CD4-positive, alpha-beta T cell (primary cell): ENCODE measurements around the gene DVL2. TPM values are rescaled to one million over a fixed set of nuclear protein-coding genes. Genes with fewer than 3 reads are reported as not detected.

ENCODE experiments used
- ATAC-seq: fragments of 200-7000 bp; cut with Tn5 transposase; one replicate; pipeline ENCODE4 v1.10.0; 2022; ENCODE audit warnings: mild to moderate bottlenecking; ENCODE audit not compliant: poor library complexity
- CTCF ChIA-PET: fragments of 350-600 bp; sonication (Branson Sonifier 250); formaldehyde crosslinking; loops from one replicate; lab custom pipeline; 2021; ENCODE audit warnings: antibody characterized with exemption, inconsistent platforms; lab: Charles Lee
- POLR2A ChIA-PET: fragments of 350-600 bp; sonication (Branson Sonifier 250); formaldehyde crosslinking; loops from one replicate; lab custom pipeline; 2021; ENCODE audit warnings: antibody characterized with exemption, inconsistent platforms; lab: Charles Lee
- DNase-seq, 14 experiments: peaks; one replicate each; pipeline ENCODE4 v3.0.0-alpha.2; 2013 to 2020; ENCODE audit warnings: mixed read lengths in 2 of 14
- H3K27ac ChIP-seq, 2 donors: one replicate each; pipeline versions ENCODE4 v1.5.1 to v1.7.0; 2013; ENCODE audit warnings: low read length in 2 of 2, low read depth in 1 of 2, mild to moderate bottlenecking in 1 of 2
- H3K27me3 ChIP-seq, 2 experiments: 1 replicate in 1 of 2; 2 replicates in 1 of 2; pipeline versions ENCODE4 v1.6.1 to v1.7.0; 2013; ENCODE audit warnings: low read length in 2 of 2, control low read depth in 1 of 2, mild to moderate bottlenecking in 1 of 2, moderate library complexity in 1 of 2; ENCODE audit not compliant: insufficient read depth in 2 of 2, control insufficient read depth in 1 of 2
- H3K36me3 ChIP-seq: one replicate; pipeline ENCODE4 v1.6.1; 2013; ENCODE audit warnings: low read length, control low read depth; ENCODE audit not compliant: insufficient read depth
- H3K4me1 ChIP-seq: one replicate; pipeline ENCODE4 v1.6.1; 2013; ENCODE audit warnings: low read length, control low read depth; ENCODE audit not compliant: insufficient read depth
- H3K4me3 ChIP-seq: one replicate; pipeline ENCODE4 v1.5.1; 2013; ENCODE audit warnings: mild to moderate bottlenecking, low read length, moderate library complexity
- H3K9me3 ChIP-seq, 2 experiments: 1 replicate in 1 of 2; 2 replicates in 1 of 2; pipeline versions ENCODE4 v1.6.1 to v1.7.0; 2013; ENCODE audit warnings: low read length in 2 of 2, mild to moderate bottlenecking in 2 of 2, control low read depth in 1 of 2, moderate library complexity in 1 of 2; ENCODE audit not compliant: control insufficient read depth in 1 of 2, insufficient read depth in 1 of 2
- H3K27ac Mint-ChIP-seq: one replicate; pipeline ENCODE4 v1.8.0; 2020; ENCODE audit warnings: mixed read lengths
- H3K27me3 Mint-ChIP-seq: one replicate; pipeline ENCODE4 v1.8.0; 2021; ENCODE audit warnings: mixed read lengths
- H3K36me3 Mint-ChIP-seq: one replicate; pipeline ENCODE4 v1.8.0; 2021; ENCODE audit warnings: low read depth, mixed read lengths
- H3K4me1 Mint-ChIP-seq: one replicate; pipeline ENCODE4 v1.8.0; 2021; ENCODE audit warnings: low read depth, mixed read lengths
- H3K4me3 Mint-ChIP-seq: one replicate; pipeline ENCODE4 v1.8.0; 2020; ENCODE audit warnings: mild to moderate bottlenecking, mixed read lengths
- H3K9me3 Mint-ChIP-seq: one replicate; pipeline ENCODE4 v1.8.0; 2020; ENCODE audit warnings: mixed read lengths
- intact Hi-C, 2 experiments: fragments of 100-400 bp; cut with DNase I in 1 of 2; cut with micrococcal nuclease in 1 of 2; formaldehyde crosslinking; loops; one replicate each; pipeline versions ENCODE4 v1.15.1 to v1.9.0; 2023 to 2025; cut with DNase I, micrococcal nuclease
- total RNA-seq, 174 experiments: library from RNA in 2 of 174; stranded (reverse) in 2 of 174; gene quantifications; one replicate each; pipeline ENCODE4 v1.2.3 and lab custom pipeline; 2021 to 2026
- TF ChIP-seq, protein P1 (sequence below): fragments of 200-600 bp; IDR thresholded peaks from one replicate; pipeline ENCODE4 v1.8.0; 2022; ENCODE audit warnings: antibody characterized with exemption, mild to moderate bottlenecking

Gene DVL2
- total RNA-seq, 2 experiments from 2014 or later: 40.9 to 41.3 TPM

DNA sequence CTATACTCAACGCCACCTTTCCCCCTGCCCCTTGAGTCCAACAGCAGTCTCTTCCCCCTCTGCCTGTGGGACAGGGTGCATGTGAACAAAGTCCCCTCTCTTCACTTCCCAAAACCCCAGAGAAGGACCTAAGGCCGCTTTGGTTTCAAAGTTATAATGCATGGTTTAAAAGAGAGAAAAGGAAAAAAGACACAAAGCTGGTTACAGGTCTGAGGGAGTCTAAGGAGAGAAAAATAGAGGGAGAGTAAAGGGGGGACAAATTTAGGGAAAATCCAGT is 9.1 kb upstream of the DVL2 start:
- Histone ChIP-seq H3K36me3 (peaks cover 41% of the 10 kb centered on the region), H3K9me3 (no peaks in the 10 kb centered on the region), H3K27ac (peak overlapping the region; percentile 85 to 97), H3K4me3 (peak overlapping the region; percentile 77), H3K27me3 (no peaks in the 10 kb centered on the region), H3K4me1 (peaks cover 30% of the 10 kb centered on the region)
- Mint-ChIP-seq H3K36me3 (peaks cover 71% of the 10 kb centered on the region), H3K4me3 (peak overlapping the region; percentile 94), H3K9me3 (no peaks in the 10 kb centered on the region), H3K27me3 (peaks cover 4% of the 10 kb centered on the region), H3K27ac (peak overlapping the region; percentile 93), H3K4me1 (peaks cover 40% of the 10 kb centered on the region)
- TF ChIP-seq, protein P1, sequence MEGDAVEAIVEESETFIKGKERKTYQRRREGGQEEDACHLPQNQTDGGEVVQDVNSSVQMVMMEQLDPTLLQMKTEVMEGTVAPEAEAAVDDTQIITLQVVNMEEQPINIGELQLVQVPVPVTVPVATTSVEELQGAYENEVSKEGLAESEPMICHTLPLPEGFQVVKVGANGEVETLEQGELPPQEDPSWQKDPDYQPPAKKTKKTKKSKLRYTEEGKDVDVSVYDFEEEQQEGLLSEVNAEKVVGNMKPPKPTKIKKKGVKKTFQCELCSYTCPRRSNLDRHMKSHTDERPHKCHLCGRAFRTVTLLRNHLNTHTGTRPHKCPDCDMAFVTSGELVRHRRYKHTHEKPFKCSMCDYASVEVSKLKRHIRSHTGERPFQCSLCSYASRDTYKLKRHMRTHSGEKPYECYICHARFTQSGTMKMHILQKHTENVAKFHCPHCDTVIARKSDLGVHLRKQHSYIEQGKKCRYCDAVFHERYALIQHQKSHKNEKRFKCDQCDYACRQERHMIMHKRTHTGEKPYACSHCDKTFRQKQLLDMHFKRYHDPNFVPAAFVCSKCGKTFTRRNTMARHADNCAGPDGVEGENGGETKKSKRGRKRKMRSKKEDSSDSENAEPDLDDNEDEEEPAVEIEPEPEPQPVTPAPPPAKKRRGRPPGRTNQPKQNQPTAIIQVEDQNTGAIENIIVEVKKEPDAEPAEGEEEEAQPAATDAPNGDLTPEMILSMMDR: no peak
- no peak for DNase-seq
- CTCF ChIA-PET: interaction anchor here (3.8 kb wide), 1 partner anchor 23 kb away, joined by 20 read pairs; the partner anchor contains the start of genes ACADVL and DLG4
- intact Hi-C loops: no loop called here
- POLR2A ChIA-PET: interaction anchor here (1.2 to 17.0 kb wide), 15 partner anchors 7 to 443 kb away, joined by 3 to 234 read pairs (median 8); partner anchors contain the start of genes ACADVL, ACAP1, CLDN7 and CTDNEP1
- no peak for ATAC-seq

DNA sequence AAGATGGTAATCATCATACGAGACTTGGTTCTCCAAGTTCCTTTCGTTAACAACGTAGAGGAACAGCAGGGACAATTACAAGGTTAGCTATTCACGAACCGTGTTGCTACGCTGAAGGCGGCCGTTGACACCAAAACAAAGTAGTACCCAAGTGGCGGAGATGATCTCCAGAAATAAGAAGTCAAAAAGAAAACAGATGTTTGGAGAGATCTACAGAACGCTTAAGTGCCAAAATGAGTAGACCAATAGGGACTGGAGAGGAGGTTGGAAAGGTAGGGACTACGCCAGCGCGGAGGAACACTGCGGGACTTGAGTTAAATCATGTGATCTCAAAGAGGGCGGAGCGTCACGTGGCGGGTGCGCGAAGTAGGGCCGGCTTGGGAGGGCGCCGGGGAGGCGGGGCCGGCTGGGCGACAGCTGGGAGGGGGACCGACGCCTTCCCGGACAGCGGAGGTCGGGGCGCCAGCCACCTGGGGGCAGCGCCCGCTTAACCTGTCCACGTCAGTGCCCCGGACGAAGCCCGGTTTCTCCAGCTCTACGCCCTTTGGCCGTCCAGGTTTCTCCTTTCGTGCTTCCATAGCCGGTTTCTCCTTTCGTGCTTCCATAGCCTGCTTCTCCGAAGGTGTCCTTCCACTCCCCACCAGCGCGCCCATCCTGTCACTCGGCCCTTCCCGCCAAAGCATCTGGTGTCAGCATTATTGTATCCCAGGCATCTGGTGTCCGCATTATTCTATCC is 8.6 kb upstream of the DVL2 start:
- ChIA-PET CTCF (interaction anchor here (0.9 to 3.8 kb wide), 6 partner anchors 9 to 197 kb away, joined by 3 to 20 read pairs (median 4); partner anchors contain the start of genes ACADVL, CTDNEP1, DLG4 and ELP5), POLR2A (interaction anchor here (0.6 to 17.0 kb wide), 27 partner anchors 8 to 600 kb away, joined by 3 to 234 read pairs (median 5); partner anchors contain the start of genes ACADVL, ACAP1, CLDN7 and CTDNEP1)
- H3K27ac ChIP-seq: peak overlapping the region; percentile 85 to 97
- H3K36me3 ChIP-seq: peaks cover 41% of the 10 kb centered on the region
- Mint-ChIP-seq H3K36me3 (peaks cover 71% of the 10 kb centered on the region), H3K4me1 (peaks cover 39% of the 10 kb centered on the region), H3K4me3 (peak overlapping the region; percentile 94), H3K27me3 (peaks cover 4% of the 10 kb centered on the region), H3K9me3 (no peaks in the 10 kb centered on the region), H3K27ac (peak overlapping the region; percentile 93)
- intact Hi-C loops: loop anchor here in 1 of 2 experiments (1.0 kb wide), 2 partner anchors 9 to 29 kb away; partner anchors contain the start of gene ELP5
- H3K9me3 ChIP-seq: no peaks in the 10 kb centered on the region
- TF ChIP-seq, protein P1: no peak
- H3K4me1 ChIP-seq: peaks cover 30% of the 10 kb centered on the region
- peak overlapping the region; percentile 77 for H3K4me3 ChIP-seq
- H3K27me3 ChIP-seq: no peaks in the 10 kb centered on the region
- DNase-seq (peak; percentile 90 to 97 (median 92)), ATAC-seq (peak; percentile 39)

DNA sequence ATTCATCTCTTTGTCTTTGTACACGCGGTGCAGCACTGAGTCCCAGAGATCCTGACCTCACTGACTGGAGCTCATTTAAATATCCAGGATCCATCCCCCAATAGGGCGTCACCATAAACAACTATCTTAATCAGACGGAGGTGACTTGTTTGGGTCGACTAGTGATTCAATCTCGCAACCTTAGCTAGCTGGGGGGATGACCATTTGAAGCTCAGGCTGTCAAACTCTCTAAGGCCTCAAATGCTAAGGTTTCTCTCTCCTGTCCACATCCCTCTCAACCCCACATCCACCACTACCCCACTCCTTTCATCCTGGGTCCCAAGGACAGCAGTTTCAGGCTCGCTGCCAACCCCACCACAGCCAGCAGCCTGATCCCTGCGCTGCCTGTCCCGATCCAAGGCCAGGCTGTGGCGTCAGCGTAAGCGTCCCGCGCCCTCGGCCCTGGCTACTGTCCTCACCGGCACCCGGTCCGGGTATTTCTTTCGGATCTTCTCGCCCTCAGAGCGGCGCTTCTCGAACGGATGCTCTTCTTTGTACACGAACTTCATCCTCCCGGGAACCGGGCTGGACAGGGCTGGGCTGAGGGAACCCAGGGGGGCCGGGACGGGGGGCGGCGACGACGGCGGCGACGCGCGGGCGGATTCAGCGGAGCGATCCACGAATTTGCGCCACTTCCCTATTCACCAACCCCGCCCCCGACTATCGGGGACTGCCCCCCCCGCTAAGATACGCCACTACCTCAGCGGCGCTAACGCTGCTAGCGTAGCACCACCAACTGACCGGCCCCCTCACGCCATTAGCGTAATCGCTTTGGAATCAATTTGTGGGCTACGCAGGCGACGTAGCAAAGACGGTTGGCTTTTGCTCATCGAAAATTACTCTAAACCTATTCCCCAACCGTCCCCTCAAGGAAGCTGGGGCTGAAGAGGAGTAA is 7.7 kb upstream of the DVL2 start, which contains the start of gene GABARAP:
Gene GABARAP (minus strand): TSS at position 667 of the 934 bp plus-strand sequence. CDS start 119 bp downstream, at position 548.
- H3K9me3 ChIP-seq: no peaks in the 10 kb centered on the region
- peak; percentile 83 to 96 (median 94) for DNase-seq
- H3K36me3 Mint-ChIP-seq: peaks cover 74% of the 10 kb centered on the region
- H3K4me3 ChIP-seq: peak within 1 kb of the TSS; percentile 77
- peak within 1 kb of the TSS; percentile 94 for H3K4me3 Mint-ChIP-seq
- peak within 1 kb of the TSS; percentile 85 to 97 for H3K27ac ChIP-seq
- CTCF ChIA-PET: interaction anchor here (0.7 to 3.8 kb wide), 8 partner anchors 10 to 196 kb away, joined by 3 to 20 read pairs (median 4); partner anchors contain the start of genes ACADVL, CTDNEP1, DLG4 and ELP5
- H3K9me3 Mint-ChIP-seq: no peaks in the 10 kb centered on the region
- H3K27me3 Mint-ChIP-seq: peaks cover 4% of the 10 kb centered on the region
- H3K27ac Mint-ChIP-seq: peak within 1 kb of the TSS; percentile 93
- intact Hi-C loops: loop anchor here (1.0 kb wide), 3 partner anchors 9 to 28 kb away; partner anchors contain the start of genes CTDNEP1 (in 1 of the 2) and ELP5 (in 1 of the 2)
- H3K27me3 ChIP-seq: no peaks in the 10 kb centered on the region
- peaks cover 37% of the 10 kb centered on the region for H3K4me1 ChIP-seq
- H3K4me1 Mint-ChIP-seq: peaks cover 44% of the 10 kb centered on the region
- H3K36me3 ChIP-seq: peaks cover 40% of the 10 kb centered on the region
- POLR2A ChIA-PET: interaction anchor here (0.6 to 17.0 kb wide), 30 partner anchors 8 to 601 kb away, joined by 3 to 234 read pairs (median 4); partner anchors contain the start of genes ACADVL, ACAP1, CLDN7 and CTDNEP1
- TF ChIP-seq, protein P1: no peak
- ATAC-seq: peak; percentile 39
